CD4-positive, alpha-beta T cell treated with Interferon alpha-2 for 1 hour (primary cell): ENCODE measurements around the gene NEURL1B.

Source experiments
- DNase-seq, 2 donors: peaks; one replicate each; pipeline ENCODE4 v3.0.0-alpha.2; 2020 to 2022

Gene NEURL1B

DNA sequence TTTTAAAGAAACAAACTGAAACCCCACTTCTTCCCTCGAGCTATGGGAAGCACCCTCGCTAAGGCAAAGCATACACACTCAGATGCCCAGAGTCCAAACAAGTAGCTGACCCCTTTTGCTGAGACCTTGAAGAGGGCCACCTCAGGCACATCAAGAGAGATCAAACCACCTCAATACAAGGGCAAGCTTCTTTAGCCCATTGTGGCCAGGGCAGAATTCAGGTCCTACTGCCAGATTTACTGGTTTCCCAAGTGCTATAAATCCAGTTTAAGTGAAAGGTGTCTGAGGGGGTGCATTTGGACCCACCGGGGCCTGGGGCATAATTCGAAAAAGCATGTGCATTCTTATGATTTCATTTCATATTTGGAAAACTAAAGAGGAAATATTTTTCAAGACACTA, 40.4 kb downstream of the NEURL1B start:
- no peak for DNase-seq

DNA sequence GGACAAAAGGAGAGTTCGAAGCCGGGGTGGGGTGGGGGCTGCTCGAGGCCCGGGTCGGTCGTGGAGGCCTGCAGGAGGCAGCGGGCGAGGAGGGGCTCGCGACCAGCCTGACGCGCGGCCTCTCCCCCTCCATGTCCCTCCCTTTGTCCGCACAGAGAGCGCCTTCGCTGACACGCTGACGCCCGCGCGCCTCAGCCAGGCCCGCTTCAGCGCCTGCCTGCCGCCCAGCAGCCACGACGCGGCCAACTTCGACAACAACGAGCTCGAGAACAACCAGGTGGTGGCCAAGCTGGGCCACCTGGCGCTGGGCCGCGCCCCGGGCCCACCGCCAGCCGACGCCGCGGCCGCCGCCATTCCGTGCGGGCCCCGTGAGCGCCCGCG, 42.2 kb downstream of the NEURL1B start:
- DNase-seq = no peak

DNA sequence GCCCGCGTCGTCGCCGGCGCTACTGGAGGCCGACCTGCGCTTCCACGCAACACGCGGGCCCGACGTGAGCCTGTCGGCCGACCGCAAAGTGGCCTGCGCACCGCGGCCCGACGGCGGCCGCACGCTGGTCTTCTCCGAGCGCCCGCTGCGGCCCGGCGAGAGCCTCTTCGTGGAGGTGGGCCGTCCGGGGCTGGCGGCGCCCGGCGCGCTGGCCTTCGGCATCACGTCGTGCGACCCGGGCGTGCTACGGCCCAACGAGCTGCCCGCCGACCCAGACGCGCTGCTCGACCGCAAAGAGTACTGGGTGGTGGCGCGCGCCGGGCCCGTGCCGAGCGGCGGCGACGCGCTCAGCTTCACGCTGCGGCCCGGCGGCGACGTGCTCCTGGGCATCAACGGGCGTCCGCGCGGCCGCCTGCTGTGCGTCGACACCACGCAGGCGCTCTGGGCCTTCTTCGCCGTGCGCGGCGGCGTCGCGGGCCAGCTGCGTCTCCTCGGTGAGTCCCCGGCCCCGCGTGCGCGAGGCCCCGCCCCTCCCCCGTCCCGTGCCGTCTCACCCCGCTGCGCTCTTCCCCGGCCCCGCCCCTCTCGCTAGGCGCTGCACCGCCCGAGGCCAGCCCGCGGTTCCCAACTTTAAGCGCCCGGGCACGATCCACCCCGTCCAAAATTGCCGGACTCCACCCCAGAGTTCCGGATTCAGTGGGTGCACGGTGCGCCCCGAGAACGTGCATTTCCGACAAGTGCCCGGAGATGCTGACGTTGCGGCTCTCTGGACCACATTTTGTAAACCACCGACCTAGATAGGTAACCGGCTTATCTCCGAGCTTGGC, 42.8 kb downstream of the NEURL1B start:
- DNase-seq = peak; percentile 76 to 80

DNA sequence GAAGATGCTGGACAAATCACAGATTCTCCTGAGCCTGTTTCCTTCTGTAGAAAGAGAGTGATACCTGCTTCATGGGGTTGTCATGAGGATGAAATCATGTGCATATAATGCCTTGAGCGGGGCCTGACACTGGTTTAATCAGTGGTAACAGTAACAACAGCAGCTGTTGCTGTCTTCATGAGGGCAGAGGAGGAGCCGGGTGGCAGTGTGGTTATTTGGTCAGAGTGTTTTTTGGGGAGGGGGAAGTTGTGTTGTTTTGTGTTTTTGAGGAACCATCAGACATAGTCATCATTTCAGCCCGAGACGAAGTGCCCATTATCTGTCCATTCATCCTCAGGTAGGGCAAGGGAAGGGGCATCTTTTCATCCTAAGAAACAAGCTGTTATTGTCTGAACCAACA, 44.0 kb downstream of the NEURL1B start:
- DNase-seq = no peak

DNA sequence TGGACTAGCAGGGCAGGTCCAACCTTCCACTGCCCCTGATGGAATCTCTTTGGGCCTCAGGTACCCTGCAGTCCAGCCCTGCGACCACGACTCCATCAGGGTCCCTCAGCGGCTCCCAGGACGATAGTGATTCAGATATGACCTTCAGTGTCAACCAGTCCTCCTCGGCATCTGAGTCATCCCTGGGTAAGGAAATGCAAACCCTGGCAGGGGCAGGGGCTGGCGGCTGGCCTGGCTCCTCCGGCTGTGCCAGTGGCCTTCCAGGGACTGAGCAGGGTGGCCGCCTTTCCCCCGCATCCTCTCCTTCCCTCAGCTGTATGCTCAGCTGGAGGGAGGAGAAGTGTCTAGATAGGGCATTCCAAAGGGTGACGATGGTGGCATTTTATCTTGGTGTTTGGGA, 45.0 kb downstream of the NEURL1B start:
- no peak for DNase-seq

DNA sequence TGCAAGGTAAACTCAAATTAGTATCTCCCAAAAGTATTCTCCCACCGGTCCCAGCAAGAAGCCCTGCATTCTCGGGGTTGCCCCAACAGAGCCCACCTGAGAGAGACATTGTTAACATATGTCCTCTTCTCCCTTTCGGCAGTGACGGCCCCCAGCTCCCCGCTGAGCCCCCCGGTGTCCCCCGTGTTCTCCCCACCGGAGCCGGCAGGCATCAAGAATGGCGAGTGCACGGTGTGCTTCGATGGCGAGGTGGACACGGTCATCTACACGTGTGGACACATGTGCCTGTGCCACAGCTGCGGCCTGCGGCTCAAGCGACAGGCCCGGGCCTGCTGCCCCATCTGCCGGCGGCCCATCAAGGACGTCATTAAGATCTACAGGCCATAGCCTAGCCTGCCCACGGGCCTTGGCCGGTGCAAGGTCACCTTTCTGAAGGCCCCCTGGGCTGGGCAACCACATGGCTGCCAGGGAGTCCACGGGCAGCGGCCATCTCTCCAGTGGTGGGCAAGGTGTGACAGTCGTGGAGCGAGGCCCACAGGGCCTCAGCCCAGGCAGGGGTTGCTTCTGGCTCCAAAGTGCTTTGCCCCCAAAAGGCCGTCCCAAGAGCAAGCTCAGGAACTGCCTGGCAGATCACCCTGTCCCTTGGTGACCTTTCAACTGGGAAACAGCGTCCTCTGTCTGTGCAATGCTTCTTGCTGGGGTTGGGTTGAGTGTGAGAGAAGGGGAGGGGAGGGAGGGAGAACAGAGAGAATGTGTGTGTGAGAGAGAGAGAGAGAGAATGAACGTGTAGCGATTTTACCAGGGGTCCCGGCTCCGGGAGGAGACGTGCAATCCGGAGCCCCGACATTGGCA, 45.7 kb downstream of the NEURL1B start:
- no peak for DNase-seq

DNA sequence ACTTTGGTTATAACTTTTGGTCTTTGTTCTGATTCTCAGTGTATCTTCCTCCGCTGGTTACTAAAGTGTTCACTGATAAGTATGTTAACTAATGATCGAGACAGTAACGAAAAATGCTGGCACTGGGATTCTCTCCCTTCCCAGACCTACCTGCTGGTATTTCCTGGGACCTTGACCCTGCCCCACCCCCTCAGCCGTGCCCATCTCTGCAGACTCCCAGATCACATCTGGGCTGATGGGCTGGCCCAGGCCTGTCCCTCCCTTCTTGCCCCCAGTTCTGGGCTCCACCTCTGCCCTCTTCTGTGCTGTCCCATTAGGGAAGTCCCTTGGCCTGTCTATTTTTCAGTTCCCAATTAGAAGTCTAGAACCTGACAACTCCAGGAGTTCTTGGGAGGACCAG, 46.9 kb downstream of the NEURL1B start:
- DNase-seq = no peak

DNA sequence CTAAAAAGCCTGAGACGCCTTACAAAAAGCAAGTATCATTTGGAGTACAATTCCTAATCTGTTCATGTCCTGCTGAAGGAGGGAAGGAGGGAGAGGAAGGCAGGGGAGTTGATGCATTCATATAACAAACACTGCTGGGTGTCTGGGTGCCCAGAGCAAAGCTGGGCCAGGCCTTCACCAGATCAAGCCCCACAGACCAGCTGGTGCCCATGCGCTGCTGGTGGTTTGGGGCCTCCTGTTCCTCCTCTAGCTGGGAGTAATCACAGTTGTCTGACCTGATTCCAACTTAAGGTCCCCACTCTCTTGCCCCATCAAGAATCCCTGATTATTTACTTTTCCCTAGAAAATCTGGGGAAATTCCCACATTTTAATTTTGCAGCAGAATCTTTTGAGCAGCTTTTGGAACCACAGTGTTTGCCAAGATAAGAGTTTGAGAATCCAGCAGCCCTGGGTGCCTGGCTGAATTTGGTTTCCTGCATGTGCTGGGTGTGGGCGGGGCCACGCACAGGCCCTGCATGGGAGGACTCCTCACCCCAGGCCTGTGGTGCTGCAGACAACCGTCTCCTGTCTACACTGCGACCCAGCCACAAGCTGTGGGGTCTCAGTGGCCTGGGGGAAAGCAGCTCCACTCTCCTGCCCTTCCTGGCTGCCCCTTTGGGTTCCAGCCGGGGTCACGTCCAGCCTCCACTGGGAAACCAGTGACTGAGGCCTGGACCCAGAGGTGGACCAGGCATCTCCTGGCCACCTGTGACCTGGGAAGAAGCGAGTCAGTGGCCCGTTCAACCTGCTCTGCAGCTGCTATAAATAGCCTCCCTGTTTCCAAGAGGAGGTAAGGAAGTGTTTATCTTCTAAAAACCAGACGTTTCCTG, 47.5 kb downstream of the NEURL1B start:
- DNase-seq = no peak

DNA sequence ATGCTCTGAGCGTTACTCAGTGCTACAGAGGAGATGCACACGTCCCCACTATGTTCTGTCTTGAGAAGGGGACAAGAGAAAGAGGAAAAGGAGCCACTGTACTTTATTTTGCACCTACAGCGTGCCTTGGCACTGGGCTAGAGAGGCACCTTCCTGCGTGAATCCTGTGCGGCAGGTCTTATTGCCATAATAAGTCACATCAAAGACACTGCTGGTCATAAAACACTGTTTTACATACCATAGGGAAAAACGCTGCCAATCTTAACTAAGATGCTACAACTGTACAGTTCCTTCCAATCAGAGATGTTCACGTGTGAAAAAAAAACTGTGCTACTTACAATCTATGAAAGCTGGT, 48.1 kb downstream of the NEURL1B start:
- no peak for DNase-seq

DNA sequence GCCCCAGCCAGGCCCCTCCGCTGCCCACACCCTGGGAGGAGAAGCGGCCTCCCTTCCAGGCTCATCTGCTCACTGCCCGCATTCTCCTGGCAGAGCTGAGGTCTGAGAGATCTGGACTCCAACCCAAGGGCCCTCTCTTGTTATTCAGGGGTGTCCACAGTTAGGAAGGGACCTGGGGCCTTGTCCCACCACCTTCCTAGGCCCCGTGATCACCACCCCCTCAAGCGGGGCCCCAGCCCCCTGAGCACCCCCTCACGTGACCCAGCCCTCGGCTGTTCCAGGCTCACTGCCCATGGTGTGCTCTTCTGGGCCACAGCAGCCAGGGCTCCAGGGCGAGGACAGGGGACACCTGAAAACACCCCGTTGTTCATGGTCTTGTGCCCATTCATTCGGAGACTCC, 48.7 kb downstream of the NEURL1B start:
- DNase-seq = no peak

DNA sequence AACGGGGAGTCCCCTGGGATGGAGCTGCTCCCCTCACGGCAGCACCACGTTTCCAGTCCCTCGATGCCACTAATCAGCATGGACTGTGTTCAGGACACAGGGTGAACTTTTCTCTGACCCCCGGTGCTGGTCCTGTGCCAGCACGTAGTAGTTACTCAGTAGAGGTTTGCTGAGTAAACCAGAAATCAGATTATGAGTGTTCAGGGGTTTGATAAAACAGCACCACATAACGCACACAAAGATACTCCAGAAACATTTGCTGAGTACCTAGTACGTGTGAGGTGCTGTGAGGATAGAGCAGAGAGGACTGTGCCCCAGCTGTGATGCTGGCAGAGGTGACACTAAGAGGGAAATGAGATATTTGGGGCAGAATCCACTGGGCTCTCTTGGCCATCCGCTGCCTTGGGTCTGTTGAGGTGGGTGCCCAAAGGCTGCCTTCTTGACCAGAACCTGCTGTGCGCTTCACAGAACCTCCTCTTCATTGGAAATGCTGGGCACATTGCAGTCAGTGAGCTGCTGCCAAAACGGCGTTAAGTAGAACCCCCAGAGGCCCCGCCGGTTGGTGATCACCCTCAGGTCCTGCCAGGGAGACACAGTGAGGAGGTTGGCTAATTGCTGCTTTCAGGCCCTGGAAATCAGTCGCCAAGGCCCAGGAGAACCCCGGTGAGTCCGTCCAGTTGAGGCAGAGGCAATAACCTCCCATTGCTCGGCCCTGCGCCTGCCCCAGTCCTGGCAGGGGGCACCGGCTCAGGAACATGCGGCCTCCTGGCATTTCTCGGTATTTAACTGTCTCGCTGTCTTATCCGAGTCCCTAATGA, 49.4 kb downstream of the NEURL1B start:
- DNase-seq = no peak

DNA sequence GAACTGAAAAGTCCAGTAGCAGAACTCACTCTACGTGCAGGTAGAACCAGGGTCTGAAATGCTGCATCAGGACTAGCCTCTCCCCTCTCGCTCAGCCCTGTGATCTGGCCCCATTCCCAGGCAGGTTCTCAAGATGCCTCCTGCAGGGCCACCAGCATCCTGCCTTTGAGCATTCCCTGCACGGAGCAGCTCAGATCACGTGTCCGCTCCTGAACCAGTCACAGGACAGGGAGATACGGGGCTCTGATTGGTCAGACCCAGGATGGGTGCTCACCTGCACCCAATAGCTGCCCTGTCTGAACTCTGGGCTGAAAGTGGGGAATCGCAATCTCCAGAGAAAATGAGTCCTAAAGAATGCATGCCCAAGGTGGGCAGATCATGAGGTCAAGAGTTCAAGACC, 50.8 kb downstream of the NEURL1B start:
- no peak for DNase-seq

DNA sequence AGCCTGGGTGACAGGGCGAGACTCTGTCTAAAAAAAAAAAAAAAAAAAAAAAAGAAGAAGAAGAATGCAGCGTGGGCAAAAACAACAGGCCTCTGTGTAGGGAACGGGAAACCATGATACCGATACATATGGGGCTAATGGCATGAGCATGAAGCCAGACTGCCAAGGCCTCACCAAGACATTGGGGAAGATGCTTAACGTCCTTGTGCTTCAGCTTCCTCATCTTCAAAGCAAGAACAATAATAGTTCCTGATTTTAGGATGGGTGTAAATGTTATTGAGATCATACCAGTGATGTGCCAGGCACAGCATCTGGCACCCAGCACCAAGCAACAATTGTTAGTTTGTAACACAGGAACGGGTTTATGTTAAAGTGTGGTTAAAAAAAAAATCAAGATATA, 51.4 kb downstream of the NEURL1B start:
- no peak for DNase-seq

DNA sequence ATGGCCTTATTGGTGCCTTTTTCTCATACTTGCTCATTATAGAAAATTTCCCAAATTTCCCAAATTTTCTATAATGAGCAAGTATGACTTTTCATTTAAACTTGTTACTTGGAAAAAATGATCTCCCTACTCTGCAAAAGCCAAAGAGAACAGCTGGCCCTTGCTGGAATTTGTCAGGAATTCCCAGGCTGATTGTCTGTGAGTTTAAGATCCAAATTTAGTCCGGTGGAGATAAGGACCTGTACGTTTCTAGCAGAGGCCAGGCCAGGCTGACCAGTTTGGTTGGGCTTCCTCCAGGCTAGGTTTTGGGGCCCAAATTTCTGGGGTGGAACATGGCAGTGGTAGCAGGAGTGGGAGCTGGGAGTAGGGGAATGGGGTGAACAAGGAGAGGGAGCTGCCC, 51.9 kb downstream of the NEURL1B start:
- DNase-seq = no peak

DNA sequence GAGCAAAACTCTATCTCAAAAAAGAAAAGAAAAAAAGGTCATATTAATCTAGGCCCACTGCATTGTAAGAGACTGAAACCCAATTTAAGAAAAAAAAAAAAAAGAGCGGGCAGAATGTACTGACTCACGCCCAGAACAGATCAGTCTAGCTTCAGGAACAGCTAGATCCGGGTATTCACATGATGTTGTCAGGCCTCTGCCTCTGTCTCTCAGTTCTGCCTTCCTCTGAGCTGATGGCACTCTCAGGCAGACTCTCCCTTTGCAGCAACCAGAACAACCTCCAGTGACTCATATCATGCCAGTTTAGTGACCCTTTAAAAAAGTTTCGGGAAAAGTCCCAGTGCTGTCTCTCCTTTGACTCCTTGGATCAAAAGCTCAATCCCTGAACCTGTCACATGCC, 53.0 kb downstream of the NEURL1B start:
- no peak for DNase-seq

DNA sequence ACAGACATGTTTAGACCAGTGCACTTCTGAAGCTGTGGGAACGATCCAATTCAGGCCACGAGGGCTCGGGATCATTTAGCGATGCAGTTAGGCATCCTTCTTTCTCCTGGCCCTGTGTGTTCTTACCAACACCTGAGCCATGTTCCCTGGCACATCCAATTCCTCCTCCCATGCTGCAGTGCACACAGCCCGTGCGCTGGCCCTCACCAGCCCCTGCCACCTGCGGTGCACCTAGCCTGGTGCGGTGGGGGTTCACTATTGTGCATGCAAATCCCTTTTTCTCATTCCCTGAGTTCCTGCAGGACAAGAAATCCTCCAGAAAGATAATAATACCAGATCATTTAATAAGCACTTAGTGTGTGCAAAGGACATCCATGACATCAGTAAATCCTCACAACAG, 53.5 kb downstream of the NEURL1B start:
- no peak for DNase-seq

DNA sequence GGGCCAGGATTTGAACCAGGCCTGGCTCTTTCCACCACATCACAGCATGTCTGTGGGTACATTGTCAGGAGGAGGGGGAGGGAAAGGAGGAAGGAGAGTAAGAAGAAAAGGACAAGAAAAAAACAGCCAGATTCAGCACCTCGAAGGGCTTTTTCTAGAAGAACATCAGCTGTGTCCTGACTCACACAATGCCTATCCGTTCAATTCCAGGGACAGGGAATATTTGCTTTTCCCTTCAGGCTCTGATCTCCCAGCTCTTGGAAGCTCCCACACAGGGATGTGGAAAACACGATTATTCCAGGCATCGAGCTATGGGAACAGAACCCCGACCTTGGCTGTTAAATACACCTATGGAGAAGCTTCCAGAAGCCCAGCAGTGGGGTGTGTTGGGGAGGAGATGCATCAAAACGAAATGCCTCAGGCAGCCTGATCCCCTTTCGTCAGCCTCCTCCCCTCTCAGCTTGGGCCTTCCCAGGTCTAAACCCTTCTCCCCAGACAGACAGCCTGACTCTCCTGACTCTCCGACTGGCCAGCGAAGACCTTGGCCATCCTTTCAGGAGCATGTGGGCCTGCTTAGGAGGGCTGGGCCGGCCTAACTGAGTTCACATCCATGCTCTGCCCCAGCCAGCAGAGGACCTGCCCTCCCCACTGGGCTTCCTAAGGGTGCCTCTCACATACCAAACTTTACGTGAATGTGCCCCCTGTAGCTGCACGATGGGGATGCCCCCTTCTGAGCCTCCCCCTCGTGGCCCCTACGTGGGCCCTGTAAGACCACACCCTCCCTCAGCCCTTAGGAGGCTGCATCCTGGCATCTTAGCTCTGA, 54.4 kb downstream of the NEURL1B start:
- no peak for DNase-seq

DNA sequence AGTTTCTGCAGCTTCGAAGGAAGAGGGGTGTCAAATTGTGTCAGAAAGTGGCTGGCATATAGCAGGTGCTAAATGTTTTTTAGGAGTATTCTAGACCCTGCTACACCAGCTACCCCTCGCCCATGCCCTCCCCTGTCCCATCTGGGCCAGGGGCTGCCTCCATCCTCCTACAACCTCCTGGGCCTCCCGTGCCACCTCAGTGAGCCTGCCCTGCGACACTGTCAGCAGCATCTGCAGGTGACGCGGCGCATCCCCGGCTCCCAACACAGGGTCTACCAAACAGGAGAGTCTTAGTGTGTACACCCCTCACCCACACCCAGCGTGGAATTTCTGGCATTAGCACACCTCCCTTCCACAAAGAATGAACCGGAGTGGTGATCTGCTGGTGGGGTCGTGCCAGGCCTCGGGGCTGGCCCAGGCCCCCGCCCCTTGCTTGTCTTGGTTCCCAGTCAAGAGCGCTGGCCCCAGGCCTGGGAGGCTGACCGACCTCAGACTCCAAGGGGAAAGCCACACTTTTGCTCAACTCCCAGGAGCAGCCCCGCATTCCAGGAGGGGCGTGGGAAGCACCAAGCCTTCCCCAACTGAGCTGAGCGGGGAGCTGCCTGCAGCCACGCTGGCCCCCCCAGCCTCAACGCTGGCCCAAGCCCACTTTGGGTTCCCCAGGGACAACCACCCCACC, 55.2 kb downstream of the NEURL1B start:
- no peak for DNase-seq

DNA sequence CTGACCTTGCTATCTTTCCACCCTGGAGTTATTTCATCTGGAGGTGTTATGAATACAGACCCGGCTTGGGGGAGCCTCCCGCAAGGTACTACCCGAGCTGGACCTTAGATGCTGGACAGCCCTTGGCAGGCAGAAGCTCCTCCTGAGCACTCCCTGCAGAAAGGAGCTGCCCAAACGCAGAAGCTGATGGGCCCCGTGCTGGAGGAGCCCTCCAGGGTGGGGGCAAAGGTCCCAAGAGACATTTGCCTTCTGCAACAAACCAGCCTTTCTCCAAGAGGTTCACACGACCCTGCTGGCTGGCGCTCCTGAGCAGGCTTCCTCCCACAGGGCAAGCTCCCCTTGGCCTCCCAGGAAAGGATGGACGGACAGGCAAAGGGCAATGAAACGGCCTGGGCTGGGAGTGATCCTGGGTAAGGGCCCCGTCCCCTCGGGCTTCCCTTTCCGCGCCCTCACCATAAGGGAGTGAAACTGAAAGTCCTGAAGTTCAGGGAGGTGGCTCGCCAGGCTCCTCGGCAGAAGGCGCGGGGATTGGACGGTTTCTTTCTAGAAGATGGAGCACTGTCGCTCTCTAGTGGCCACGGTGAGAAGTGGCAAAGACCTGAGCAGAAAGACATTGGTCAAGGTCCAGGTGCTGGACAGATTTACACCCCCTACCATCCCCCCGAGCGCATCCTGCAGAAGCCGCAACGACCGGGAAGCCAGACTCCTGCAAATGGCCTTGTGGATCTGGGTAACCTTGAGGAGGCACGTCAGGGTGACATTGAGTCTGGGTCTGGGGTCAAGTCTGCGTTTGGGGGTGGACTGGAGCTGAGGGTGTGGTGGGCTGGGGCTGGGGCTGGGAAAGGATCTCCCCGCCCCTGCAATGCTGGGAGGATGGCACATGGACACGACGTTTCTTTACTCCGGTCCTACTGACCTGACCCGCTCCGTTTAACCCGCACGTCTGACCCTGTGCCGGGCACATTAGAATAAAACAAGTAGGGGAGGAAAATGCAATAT, 56.4 kb downstream of the NEURL1B start:
- DNase-seq = peak; percentile 86 to 89

DNA sequence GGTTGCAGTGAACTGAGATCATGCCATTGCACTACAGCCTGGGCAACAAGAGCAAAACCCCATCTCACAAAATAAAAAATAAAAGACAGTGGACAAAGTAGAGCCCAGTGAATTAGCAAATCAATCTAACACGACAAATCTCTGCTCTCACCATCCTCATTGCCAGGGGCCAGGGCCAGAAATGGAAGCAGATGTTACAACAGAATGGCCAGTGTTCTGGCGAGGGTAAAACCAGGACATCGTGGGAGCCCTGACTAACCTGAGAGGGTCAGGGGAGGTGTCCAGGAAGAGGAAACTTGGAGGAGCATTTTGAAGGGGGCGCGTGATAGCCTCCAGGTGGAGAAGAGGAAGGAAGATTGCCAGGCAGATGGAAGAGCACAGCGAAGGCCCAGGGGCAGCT, 58.4 kb downstream of the NEURL1B start:
- DNase-seq = no peak
